RWPE1 (cell line): Measurements from ENCODE around the gene BSN.
A peak's percentile ranks its signal among the peaks of the same experiment; 100 is the strongest.

Experiments
- CTCF ChIA-PET: fragments of 350-600 bp; sonication (Branson Sonifier 250); formaldehyde crosslinking; extraction: SDS; loops from one replicate; lab custom pipeline; 2021; lab: Yijun Ruan, JAX
- POLR2A ChIA-PET: fragments of 400-600 bp; formaldehyde crosslinking; extraction: SDS; loops from one replicate; lab custom pipeline; 2020; ENCODE audit warnings: antibody characterized with exemption; ENCODE audit not compliant: low non-redundant PET; lab: Yijun Ruan, JAX
- DNase-seq: peaks from one replicate; pipeline ENCODE4 v3.0.0; 2012; ENCODE audit warnings: low spot score
- H3K27ac ChIP-seq: fragments of 450-650 bp; 2 replicates; pipeline ENCODE4 v1.5.1; 2017
- TF ChIP-seq, protein P1 (sequence below): fragments of 450-650 bp; conservative IDR thresholded peaks from 2 replicates; pipeline ENCODE4 v1.5.1; 2017; ENCODE audit warnings: low read depth, mild to moderate bottlenecking

Gene BSN

GRCh38 chr3:49715611-49716121 lies 161.4 kb downstream of the BSN start:
- POLR2A ChIA-PET, result no interaction called here

GRCh38 chr3:49716169-49716568 lies 161.9 kb downstream of the BSN start:
- ChIA-PET CTCF (interaction anchor here (0.6 kb wide), 1 partner anchor 29 kb away, joined by 3 read pairs; no protein-coding TSS in a partner anchor), POLR2A (no interaction called here)

More at GRCh38 chr3:49715611-49716121, 161.4 kb downstream of the BSN start:
- DNase-seq, result no peak
- CTCF ChIA-PET, result no interaction called here
- H3K27ac ChIP-seq, result no peak overlapping the region
- TF ChIP-seq, protein P1, sequence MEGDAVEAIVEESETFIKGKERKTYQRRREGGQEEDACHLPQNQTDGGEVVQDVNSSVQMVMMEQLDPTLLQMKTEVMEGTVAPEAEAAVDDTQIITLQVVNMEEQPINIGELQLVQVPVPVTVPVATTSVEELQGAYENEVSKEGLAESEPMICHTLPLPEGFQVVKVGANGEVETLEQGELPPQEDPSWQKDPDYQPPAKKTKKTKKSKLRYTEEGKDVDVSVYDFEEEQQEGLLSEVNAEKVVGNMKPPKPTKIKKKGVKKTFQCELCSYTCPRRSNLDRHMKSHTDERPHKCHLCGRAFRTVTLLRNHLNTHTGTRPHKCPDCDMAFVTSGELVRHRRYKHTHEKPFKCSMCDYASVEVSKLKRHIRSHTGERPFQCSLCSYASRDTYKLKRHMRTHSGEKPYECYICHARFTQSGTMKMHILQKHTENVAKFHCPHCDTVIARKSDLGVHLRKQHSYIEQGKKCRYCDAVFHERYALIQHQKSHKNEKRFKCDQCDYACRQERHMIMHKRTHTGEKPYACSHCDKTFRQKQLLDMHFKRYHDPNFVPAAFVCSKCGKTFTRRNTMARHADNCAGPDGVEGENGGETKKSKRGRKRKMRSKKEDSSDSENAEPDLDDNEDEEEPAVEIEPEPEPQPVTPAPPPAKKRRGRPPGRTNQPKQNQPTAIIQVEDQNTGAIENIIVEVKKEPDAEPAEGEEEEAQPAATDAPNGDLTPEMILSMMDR, result no peak

DNA sequence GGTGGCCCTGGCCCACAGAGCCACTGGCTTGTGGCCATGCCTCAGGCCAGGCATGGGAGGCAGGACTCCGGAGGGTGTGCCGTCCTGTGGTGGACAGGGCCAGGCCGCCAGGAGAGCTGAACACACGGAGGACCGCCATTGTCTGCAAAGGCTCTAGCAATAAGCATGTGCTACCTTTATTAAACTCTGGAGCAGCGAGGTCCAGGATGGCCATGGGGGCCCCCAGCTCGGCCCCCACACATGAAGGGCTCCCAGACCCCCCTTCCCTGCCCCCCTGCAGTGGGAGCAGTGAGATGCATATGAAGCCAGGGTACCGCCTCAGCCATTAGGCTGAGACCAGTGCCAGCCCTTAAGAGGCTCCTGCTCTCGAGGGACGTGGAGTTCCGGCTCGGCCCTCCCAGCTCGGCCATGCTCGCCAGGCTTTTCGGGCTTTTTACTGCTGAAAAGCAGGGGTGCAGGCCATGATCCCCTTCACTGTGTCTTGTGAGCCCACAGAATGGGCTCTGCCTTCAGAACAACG lies 162.5 kb downstream of the BSN start:
- no peak for DNase-seq
- 0 out of 2 replicates have a peak overlapping the region, but pooled peaks have one; percentile 0 for H3K27ac ChIP-seq
- TF ChIP-seq, protein P1, result no peak
- POLR2A ChIA-PET, result no interaction called here
- CTCF ChIA-PET, result interaction anchor here (0.6 kb wide), 1 partner anchor 30 kb away, joined by 3 read pairs; no protein-coding TSS in a partner anchor

More at GRCh38 chr3:49716169-49716568, 161.9 kb downstream of the BSN start:
- no peak for DNase-seq
- no peak overlapping the region for H3K27ac ChIP-seq
- TF ChIP-seq, protein P1, result no peak

- H3K27ac ChIP-seq, result 0 out of 2 replicates have a peak overlapping the region, but pooled peaks have one; percentile 0
- ChIA-PET POLR2A (no interaction called here), CTCF (no interaction called here)
- TF ChIP-seq, protein P1, result no peak
- no peak for DNase-seq
These were observed 163.1 kb downstream of the BSN start for GRCh38 chr3:49717211-49717958.

DNA sequence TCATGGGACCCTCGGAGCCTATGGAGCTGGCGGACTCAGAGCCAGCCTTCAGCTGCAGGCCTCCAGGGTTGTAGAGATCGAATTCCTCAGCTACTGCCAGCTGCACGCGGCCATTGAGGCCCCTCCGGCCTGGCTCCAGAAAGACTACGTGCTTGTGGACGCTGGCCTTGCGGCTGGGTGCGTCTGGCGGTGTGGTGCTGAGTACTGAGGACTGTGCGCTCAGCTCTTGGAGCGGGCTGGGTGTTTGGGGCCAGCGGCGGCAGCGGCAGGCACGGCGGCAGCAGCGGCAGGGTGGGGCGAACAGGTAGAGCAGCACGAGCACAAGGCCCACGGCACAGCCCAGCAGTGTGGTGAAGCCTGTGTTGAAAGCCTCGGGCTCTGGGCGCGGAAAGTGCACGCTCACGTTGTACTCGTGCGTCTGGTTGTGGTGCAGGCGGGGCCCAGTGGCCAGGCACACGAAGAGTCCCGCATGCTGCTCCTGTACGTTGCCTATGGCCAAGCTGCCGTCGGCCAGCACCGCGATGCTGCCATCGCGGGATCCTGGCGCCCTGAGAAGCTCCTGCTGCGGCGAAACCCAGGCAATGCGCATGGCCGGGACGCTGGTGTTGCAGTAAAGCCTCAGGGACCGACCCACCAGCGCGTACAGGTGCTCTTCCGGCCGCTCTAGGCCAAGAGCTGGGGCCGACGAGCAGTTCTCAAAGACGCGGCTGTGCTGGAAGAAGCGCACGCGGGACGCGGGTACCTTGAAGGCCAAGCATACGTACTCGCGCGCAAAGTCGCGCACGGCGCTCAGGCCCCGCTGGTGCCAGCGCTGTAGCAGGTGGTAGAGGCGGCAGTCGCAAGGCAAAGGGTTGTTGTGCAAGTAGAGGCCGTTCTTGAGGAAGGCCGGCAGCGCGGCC lies 163.9 kb downstream of the BSN start:
- POLR2A ChIA-PET, result no interaction called here
- TF ChIP-seq, protein P1, result no peak

DNA sequence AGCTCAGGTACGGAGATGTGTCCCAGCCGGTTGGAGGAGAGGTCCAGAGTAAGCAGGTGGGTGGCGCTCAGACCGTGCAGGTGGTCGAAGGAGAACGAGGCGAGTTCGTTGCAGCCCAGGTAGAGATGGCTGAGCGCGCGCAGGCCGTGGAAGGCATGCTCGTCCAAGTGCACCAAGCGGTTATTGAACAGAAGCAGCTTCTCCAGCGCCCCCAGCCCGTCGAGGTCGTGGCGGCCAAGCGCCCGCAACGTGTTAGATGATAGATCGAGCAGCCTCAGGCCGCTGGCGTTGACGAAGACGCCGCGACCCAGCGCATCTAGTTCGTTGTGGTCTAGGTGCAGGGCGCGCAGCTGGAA lies 164.6 kb downstream of the BSN start:
- CTCF ChIA-PET, result interaction anchor here (1.6 kb wide), 1 partner anchor 179 kb away, joined by 7 read pairs; no protein-coding TSS in a partner anchor
- TF ChIP-seq, protein P1, result no peak
- peak overlapping the region; percentile 72 for H3K27ac ChIP-seq
- no peak for DNase-seq
- POLR2A ChIA-PET, result no interaction called here

More for the DNA sequence above, 163.9 kb downstream of the BSN start:
- DNase-seq, result no peak
- CTCF ChIA-PET, result interaction anchor here (0.6 kb wide), 1 partner anchor 344 kb away, joined by 4 read pairs; no protein-coding TSS in a partner anchor
- H3K27ac ChIP-seq, result peak overlapping the region; percentile 72; the same call in 1 of the 2 replicates
